HG02852 (cell line): ENCODE measurements around the gene MECP2.
A peak's percentile ranks its signal among the peaks of the same experiment; 100 is the strongest.

ENCODE experiments used
- ATAC-seq: cut with Tn5 transposase; IDR thresholded peaks from one replicate; pipeline ENCODE4 v1.9.1; 2021; ENCODE audit warnings: mild to moderate bottlenecking, moderate library complexity; ENCODE audit not compliant: unreplicated experiment

MECP2 gene

DNA sequence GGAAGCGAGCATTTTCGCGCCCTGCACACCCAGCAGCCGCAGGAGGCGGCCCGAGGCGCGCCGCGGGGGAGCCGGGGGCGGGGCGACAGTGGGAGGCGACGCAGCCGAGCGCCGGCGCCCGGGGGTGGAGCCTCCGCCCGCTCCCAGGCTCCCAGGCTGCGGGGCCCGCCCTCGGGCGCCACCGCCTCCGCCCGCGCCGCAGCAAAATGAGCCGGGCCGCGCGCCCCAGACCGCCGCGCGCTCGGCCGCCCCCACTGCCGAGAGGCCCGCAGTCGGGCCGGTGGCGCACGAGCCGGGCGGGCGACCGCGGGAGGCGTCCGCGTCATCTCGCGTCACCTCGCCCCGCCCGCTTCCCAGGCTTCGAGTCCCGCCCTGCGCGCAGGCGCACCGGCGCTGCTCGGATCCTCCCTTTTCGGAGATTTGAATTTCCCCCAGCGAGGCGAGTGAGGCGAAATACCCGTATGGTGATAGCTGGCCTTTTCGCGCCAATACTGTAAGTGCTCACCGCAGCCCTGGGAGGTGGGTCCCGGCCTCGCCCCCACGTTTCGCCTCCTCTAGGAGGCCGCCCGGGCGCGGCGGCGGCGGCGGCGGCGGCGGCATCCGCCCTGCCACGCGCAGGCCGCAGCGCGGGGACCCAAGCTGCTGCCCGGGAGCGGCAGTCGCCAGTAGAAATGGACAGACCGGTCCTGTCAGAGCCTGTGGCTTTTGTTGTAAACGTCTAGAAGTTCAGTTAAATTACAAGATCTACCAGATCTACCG, 125.0 kb downstream of the MECP2 start, which contains the start of gene TMEM187:
Gene TMEM187 (plus strand): TSS at position 387 of the 759 bp plus-strand sequence. CDS start 9,309 bp downstream, outside the sequence.
- ATAC-seq, result peak; percentile 57
